B cell (primary cell): ENCODE results near the gene AGBL4.

ENCODE experiments used
- CTCF ChIP-seq: fragments of 200-600 bp; IDR thresholded peaks from one replicate; pipeline ENCODE4 v1.8.0; 2022; ENCODE audit warnings: antibody characterized with exemption, mild to moderate bottlenecking
- EZH2 ChIP-seq: IDR thresholded peaks from 2 replicates; pipeline ENCODE4 v1.6.1; 2012; ENCODE audit warnings: borderline replicate concordance, low read depth, mild to moderate bottlenecking, moderate library complexity, low read length; ENCODE audit not compliant: insufficient read depth, poor library complexity, severe bottlenecking

GRCh38 chr1:48681476-48682305 is 1342.1 kb downstream of the AGBL4 start:
- TF ChIP-seq CTCF (no peak), EZH2 (no peak)
